Bronchial epithelial cell (primary cell): ENCODE results near the gene ICAM2. TPM values are rescaled to one million over a fixed set of nuclear protein-coding genes. Genes with fewer than 3 reads are reported as not detected.

Experiments used
- DNase-seq: peaks from one replicate; pipeline ENCODE4 v3.0.0-alpha.2; 2010; ENCODE audit warnings: low read depth
- FAIRE-seq: peaks from 2 replicates; lab custom pipeline; 2011; peaks lifted over from hg19 to GRCh38; lab: Jason Lieb, UNC
- H3K27me3 ChIP-seq: 2 replicates; pipeline ENCODE4 v1.5.1; 2011; ENCODE audit warnings: low read length; ENCODE audit not compliant: control insufficient read depth, insufficient read depth
- H3K36me3 ChIP-seq: 2 replicates; pipeline ENCODE4 v1.5.1; 2011; ENCODE audit warnings: low read length; ENCODE audit not compliant: control insufficient read depth, insufficient read depth
- H3K4me3 ChIP-seq: 2 replicates; pipeline ENCODE4 v1.5.1; 2011; ENCODE audit warnings: mild to moderate bottlenecking, low read depth, low read length, control low read depth
- total RNA-seq: library from RNA; depleted of rRNA; stranded (reverse); fragments of >200 nt; gene quantifications from 2 replicates; pipeline ENCODE4 v1.2.1, GENCODE V29; 2014
- TF ChIP-seq, protein P1 (sequence below): IDR thresholded peaks from 2 replicates; pipeline ENCODE4 v1.5.1; 2011; ENCODE audit warnings: mild to moderate bottlenecking, moderate library complexity, low read length, control low read depth, inconsistent platforms; ENCODE audit not compliant: insufficient read depth, severe bottlenecking

ICAM2 gene
- total RNA-seq, 1 donor from 2014 or later: 0.26 TPM

DNA sequence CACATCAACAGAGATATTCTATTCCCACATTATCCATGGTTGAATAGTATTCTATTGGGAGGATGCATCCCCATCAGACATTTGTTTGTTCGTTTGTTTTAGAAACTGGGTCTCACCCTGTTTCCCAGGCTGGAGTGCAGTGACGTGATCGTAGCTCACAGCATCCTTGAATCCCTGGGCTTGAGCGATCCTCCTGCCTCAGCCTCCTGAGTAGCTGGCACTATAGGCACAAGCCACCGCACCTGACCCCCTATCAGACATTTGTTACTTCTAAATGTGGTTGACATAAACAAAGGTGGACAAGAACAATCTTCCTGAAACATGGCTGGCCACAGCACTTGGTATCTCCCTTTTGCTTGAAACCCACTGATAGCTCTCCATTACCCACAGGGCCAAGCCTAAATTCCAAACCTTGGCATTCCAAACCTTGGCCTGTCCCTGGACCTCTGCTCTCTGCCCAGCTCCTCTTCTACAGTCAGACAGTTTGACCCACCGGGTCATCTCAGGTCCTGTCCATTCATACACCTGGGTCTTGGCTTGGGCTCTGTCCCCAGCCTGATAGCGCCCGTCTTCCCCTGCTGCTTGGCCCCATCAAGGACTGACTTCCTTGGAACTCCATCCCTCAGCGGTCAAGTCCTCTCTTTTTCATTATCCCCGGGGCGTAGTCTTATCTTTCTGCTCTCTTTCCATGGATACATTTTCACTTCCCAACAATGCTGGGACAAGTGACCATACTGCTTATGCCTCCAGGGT, 23.8 kb downstream of the ICAM2 start:
- no peak overlapping the region for H3K4me3 ChIP-seq
- TF ChIP-seq, protein P1, sequence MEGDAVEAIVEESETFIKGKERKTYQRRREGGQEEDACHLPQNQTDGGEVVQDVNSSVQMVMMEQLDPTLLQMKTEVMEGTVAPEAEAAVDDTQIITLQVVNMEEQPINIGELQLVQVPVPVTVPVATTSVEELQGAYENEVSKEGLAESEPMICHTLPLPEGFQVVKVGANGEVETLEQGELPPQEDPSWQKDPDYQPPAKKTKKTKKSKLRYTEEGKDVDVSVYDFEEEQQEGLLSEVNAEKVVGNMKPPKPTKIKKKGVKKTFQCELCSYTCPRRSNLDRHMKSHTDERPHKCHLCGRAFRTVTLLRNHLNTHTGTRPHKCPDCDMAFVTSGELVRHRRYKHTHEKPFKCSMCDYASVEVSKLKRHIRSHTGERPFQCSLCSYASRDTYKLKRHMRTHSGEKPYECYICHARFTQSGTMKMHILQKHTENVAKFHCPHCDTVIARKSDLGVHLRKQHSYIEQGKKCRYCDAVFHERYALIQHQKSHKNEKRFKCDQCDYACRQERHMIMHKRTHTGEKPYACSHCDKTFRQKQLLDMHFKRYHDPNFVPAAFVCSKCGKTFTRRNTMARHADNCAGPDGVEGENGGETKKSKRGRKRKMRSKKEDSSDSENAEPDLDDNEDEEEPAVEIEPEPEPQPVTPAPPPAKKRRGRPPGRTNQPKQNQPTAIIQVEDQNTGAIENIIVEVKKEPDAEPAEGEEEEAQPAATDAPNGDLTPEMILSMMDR: no peak
- H3K27me3 ChIP-seq: peaks cover 10% of the 10 kb centered on the region
- no peak for FAIRE-seq
- no peaks in the 10 kb centered on the region for H3K36me3 ChIP-seq
- no peak for DNase-seq

DNA sequence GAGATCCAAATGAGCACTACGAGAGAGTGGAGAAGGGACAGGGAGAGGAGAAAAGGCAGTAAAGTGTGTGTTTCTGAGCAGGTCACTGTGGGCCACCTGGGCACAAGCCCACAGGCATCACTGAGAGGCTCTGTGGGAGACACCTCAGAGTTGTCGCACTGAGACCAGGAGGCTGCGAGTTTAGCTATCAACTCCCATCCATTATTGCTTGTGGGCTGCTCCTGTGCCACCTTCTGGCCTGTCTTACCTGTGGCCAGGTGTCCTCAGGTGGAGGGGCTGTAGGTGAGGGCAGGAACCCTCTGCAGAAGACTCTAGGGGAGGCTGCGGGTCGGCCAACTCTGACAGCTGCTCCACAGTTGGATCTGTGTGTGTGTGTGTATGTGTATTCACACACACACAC, 24.8 kb downstream of the ICAM2 start:
- no peak for FAIRE-seq

DNA sequence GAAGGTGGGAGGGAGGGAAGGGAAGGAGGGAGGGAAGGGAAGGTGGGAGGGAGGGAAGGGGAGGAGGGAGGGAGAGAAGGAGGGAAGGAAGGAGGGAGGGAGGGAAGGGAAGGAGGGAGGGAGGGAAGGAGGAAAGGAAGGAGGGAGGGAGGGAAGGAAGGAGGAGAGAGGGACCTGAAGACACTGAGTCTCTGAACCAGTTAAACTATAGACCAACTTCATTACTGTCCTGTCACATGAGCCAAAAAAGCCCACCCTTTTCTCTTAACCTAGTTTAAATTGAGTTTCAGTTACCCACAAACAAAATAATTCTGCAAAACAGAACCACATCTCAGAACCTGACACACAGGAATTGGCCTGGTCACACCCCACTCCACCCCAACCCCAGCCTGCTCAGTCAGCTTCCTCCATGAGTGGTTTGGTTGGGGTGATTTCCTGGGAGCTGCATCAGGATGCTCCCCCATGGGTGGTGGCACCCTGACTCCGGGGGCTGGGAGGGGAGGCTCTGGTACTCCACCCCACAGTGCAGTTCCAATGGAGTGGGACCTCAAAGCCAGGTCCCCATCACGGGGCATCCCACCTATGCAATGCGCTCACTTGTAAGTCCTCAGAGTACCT, 27.0 kb downstream of the ICAM2 start:
- no peaks in the 10 kb centered on the region for H3K36me3 ChIP-seq
- FAIRE-seq (no peak), DNase-seq (no peak)
- H3K4me3 ChIP-seq: no peak overlapping the region
- H3K27me3 ChIP-seq: peaks cover 21% of the 10 kb centered on the region
- TF ChIP-seq, protein P1: no peak

More for the DNA sequence above, 24.8 kb downstream of the ICAM2 start:
- DNase-seq: no peak
- peaks cover 12% of the 10 kb centered on the region for H3K27me3 ChIP-seq
- H3K4me3 ChIP-seq: no peak overlapping the region
- TF ChIP-seq, protein P1: no peak
- no peaks in the 10 kb centered on the region for H3K36me3 ChIP-seq

DNA sequence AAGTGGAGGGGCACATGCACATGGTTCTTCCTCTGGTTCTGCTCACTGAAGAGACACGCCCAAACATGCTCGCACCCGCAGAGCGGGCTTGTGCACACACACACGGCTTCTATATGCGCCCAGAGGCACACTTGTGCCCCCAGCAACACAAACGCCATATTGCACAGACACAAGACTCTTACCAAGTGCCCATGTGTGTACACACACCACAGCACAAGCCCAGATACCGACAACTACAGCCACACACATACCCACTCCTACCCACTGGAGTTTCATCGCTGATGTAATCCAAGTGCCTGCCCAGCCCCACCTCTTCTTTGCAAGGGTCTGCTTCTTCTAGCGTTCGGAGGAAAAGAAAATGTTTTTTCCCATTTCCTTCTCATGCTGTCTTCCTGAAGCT, 28.8 kb downstream of the ICAM2 start:
- FAIRE-seq: no peak
- no peak overlapping the region for H3K4me3 ChIP-seq
- no peaks in the 10 kb centered on the region for H3K36me3 ChIP-seq
- no peak for DNase-seq
- H3K27me3 ChIP-seq: peaks cover 15% of the 10 kb centered on the region
- TF ChIP-seq, protein P1: no peak

DNA sequence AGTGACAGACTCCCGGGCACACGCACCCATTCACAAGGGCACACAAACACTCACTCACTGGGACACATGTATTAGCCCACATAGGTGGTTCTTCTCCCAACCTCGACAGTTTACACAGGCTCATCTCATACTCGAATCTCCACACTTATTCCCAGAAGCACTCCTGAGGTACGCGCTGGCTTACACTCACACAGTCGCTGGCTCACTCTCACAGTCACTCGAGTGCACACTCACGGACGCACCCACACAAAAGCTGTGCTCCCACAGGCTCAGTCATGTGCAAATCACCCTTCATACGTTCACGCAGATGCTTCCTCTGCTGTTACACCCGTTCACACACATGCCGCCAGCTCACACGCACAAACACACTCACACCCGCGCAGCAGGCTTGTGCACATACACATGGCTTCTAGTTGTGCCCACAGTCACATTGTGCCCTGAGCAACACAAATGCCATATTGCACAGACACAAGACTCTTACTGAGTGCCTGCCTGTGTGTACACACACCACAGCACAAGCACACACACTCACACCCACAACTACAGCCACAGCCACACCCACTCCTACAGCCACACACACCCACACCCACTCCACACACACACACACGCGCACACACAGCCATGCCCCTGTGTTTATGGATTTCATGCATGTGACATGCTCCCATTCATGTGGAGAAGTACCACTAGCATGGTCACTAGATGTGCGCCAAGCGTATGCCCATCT, 30.6 kb downstream of the ICAM2 start:
- no peaks in the 10 kb centered on the region for H3K36me3 ChIP-seq
- no peak for DNase-seq
- TF ChIP-seq, protein P1: no peak
- H3K4me3 ChIP-seq: no peak overlapping the region
- peak; percentile 92 for FAIRE-seq
- peaks cover 15% of the 10 kb centered on the region for H3K27me3 ChIP-seq
